Astrocyte (in vitro differentiated cells and primary cell): ENCODE results near the gene FRYL. TPM values are rescaled to one million over a fixed set of nuclear protein-coding genes. Genes with fewer than 3 reads are reported as not detected.
"Not testable (repeated sequence)": the region's sequence is repeated elsewhere in the genome, so short reads cannot be mapped to it uniquely, and the experiment has no call there.

Experiments used
- DNase-seq: peaks from one replicate; pipeline ENCODE4 v3.0.0-alpha.2; 2010; ENCODE audit warnings: low read depth
- FAIRE-seq: peaks from 2 replicates; lab custom pipeline; 2011; peaks lifted over from hg19 to GRCh38; lab: Jason Lieb, UNC
- H2AFZ ChIP-seq: 2 replicates; pipeline ENCODE4 v1.6.0; 2012; ENCODE audit warnings: low read depth, low read length, inconsistent platforms
- H3K27ac ChIP-seq: 2 replicates; pipeline ENCODE4 v1.5.1; 2011; ENCODE audit warnings: low read depth, low read length, inconsistent platforms
- H3K27me3 ChIP-seq: 2 replicates; pipeline ENCODE4 v1.6.0; 2011; ENCODE audit warnings: low read length, inconsistent platforms; ENCODE audit not compliant: insufficient read depth
- H3K36me3 ChIP-seq: 2 replicates; pipeline ENCODE4 v1.5.1; 2011; ENCODE audit warnings: low read length, inconsistent platforms; ENCODE audit not compliant: insufficient read depth
- H3K4me1 ChIP-seq: 2 replicates; pipeline ENCODE4 v1.5.1; 2011; ENCODE audit warnings: low read length, inconsistent platforms; ENCODE audit not compliant: insufficient read depth
- H3K4me2 ChIP-seq: 2 replicates; pipeline ENCODE4 v1.6.0; 2012; ENCODE audit warnings: low read length, inconsistent platforms
- H3K4me3 ChIP-seq: 2 replicates; pipeline ENCODE4 v1.5.1; 2011; ENCODE audit warnings: low read depth, mild to moderate bottlenecking, low read length, inconsistent platforms; ENCODE audit not compliant: insufficient read depth
- H3K79me2 ChIP-seq: 2 replicates; pipeline ENCODE4 v1.6.0; 2012; ENCODE audit warnings: mild to moderate bottlenecking, low read length, inconsistent platforms; ENCODE audit not compliant: insufficient read depth
- H3K9ac ChIP-seq: 2 replicates; pipeline ENCODE4 v1.6.0; 2012; ENCODE audit warnings: mild to moderate bottlenecking, low read length, inconsistent platforms
- H3K9me3 ChIP-seq: 2 replicates; pipeline ENCODE4 v1.5.1; 2012; ENCODE audit warnings: low read depth, mild to moderate bottlenecking, low read length, inconsistent platforms; ENCODE audit not compliant: insufficient read depth
- H4K20me1 ChIP-seq: 2 replicates; pipeline ENCODE4 v1.6.0; 2012; ENCODE audit warnings: low read length, inconsistent platforms; ENCODE audit not compliant: insufficient read depth
- H3K27ac Mint-ChIP-seq: one replicate; pipeline ENCODE4 v1.8.0; 2021; ENCODE audit warnings: mild to moderate bottlenecking, mixed read lengths; ENCODE audit not compliant: unreplicated experiment
- H3K27me3 Mint-ChIP-seq: one replicate; pipeline ENCODE4 v1.8.0; 2021; ENCODE audit warnings: low read depth, mixed read lengths; ENCODE audit not compliant: unreplicated experiment
- H3K36me3 Mint-ChIP-seq: one replicate; pipeline ENCODE4 v1.8.0; 2021; ENCODE audit warnings: low read depth, mixed read lengths; ENCODE audit not compliant: unreplicated experiment
- H3K4me1 Mint-ChIP-seq: one replicate; pipeline ENCODE4 v1.8.0; 2021; ENCODE audit warnings: low read depth, mixed read lengths; ENCODE audit not compliant: unreplicated experiment
- H3K4me3 Mint-ChIP-seq: one replicate; pipeline ENCODE4 v1.8.0; 2021; ENCODE audit warnings: mild to moderate bottlenecking, moderate library complexity, mixed read lengths; ENCODE audit not compliant: unreplicated experiment
- H3K9me3 Mint-ChIP-seq: one replicate; pipeline ENCODE4 v1.8.0; 2021; ENCODE audit warnings: mild to moderate bottlenecking, mixed read lengths; ENCODE audit not compliant: unreplicated experiment
- EZH2 ChIP-seq: IDR thresholded peaks from 2 replicates; pipeline ENCODE4 v1.6.1; 2012; ENCODE audit warnings: mild to moderate bottlenecking, low read length, inconsistent platforms; ENCODE audit not compliant: insufficient read depth
- total RNA-seq: library from RNA; stranded (reverse); gene quantifications from 2 replicates; pipeline ENCODE4 v1.2.1, GENCODE V29; 2021
- TF ChIP-seq, protein P1 (sequence below): IDR thresholded peaks from 2 replicates; pipeline ENCODE4 v1.5.1; 2011; ENCODE audit warnings: low read depth, mild to moderate bottlenecking, inconsistent platforms, low read length, moderate library complexity; ENCODE audit not compliant: insufficient read depth

FRYL gene
- total RNA-seq, 1 donor from 2014 or later = 70.0 TPM

DNA sequence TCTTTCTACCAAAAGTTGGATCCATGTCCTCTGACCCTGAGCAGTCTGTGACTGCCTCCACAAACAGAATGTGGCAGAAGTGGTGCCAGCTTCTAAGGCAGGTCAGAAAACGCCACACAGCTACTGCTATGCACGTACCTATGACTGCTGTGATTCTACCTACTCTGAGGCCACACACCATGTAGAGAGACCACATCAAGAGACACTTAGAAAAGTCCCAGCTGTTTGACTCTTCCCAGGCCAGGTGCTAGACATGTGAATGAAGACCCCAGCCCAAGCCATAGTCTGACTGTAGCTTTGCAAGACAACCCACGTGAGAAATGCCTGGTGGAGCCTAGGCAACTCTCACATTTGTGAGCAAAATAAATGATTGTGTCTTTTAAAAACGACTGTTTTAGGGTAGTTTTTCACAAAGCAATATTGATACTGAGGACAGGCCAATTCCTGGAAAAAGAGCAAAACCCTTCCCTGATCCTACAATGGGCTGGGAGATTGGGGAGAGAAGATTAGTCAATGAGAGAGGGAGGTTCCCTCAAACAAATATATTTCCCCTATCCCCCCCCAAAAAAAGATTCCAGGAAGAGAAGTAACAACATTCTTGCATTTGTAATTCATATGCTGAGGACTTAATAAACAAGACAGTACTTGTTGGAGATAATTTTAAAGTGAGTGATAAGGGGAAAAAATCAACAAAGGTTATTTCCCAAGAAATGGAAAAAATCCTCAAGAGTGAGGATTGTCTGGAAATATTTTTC lies 33.3 kb downstream of the FRYL start:
- no peak overlapping the region for H3K27ac ChIP-seq
- H3K9ac ChIP-seq = no peak overlapping the region
- no peak overlapping the region for H3K4me3 ChIP-seq
- H3K4me1 ChIP-seq = no peaks in the 10 kb centered on the region
- H3K4me2 ChIP-seq = no peak overlapping the region
- H3K36me3 Mint-ChIP-seq = peaks cover 1% of the 10 kb centered on the region
- peaks cover 61% of the 10 kb centered on the region for H4K20me1 ChIP-seq
- peaks cover 3% of the 10 kb centered on the region for H3K9me3 Mint-ChIP-seq
- H3K27ac Mint-ChIP-seq = no peak overlapping the region
- H3K9me3 ChIP-seq = no peaks in the 10 kb centered on the region
- no peak overlapping the region for H3K4me3 Mint-ChIP-seq
- no peaks in the 10 kb centered on the region for H3K36me3 ChIP-seq
- H3K79me2 ChIP-seq = peaks cover 93% of the 10 kb centered on the region
- no peak overlapping the region for H2AFZ ChIP-seq
- FAIRE-seq (peak; percentile 23), DNase-seq (no peak)
- H3K27me3 ChIP-seq = no peaks in the 10 kb centered on the region
- no peaks in the 10 kb centered on the region for H3K27me3 Mint-ChIP-seq
- TF ChIP-seq, protein P1, sequence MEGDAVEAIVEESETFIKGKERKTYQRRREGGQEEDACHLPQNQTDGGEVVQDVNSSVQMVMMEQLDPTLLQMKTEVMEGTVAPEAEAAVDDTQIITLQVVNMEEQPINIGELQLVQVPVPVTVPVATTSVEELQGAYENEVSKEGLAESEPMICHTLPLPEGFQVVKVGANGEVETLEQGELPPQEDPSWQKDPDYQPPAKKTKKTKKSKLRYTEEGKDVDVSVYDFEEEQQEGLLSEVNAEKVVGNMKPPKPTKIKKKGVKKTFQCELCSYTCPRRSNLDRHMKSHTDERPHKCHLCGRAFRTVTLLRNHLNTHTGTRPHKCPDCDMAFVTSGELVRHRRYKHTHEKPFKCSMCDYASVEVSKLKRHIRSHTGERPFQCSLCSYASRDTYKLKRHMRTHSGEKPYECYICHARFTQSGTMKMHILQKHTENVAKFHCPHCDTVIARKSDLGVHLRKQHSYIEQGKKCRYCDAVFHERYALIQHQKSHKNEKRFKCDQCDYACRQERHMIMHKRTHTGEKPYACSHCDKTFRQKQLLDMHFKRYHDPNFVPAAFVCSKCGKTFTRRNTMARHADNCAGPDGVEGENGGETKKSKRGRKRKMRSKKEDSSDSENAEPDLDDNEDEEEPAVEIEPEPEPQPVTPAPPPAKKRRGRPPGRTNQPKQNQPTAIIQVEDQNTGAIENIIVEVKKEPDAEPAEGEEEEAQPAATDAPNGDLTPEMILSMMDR = no peak
- TF ChIP-seq EZH2 = no peak
- H3K4me1 Mint-ChIP-seq = peaks cover 18% of the 10 kb centered on the region

DNA sequence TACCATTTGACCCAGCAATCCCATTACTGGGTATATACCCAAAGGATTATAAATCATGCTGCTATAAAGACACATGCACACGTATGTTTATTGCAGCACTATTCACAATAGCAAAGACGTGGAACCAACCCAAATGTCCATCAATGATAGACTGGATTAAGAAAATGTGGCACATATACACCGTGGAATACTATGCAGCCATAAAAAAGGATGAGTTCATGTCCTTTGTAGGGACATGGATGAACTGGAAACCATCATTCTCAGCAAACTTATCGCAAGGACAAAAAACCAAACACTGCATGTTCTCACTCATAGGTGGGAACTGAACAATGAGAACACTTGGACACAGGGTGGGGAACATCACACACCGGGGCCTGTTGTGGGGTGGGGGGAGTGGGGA lies 34.9 kb downstream of the FRYL start:
- H2AFZ ChIP-seq, H3K27me3 Mint-ChIP-seq, H3K27me3 ChIP-seq, FAIRE-seq, H3K4me3 Mint-ChIP-seq, H3K9me3 ChIP-seq, H3K9me3 Mint-ChIP-seq, H3K4me2 ChIP-seq, H3K27ac Mint-ChIP-seq, H3K27ac ChIP-seq, H3K36me3 Mint-ChIP-seq, DNase-seq, H3K4me3 ChIP-seq, H3K36me3 ChIP-seq, H3K4me1 ChIP-seq, H3K9ac ChIP-seq: not testable (repeated sequence)
- Histone ChIP-seq H3K79me2 (peaks cover 91% of the 10 kb centered on the region), H4K20me1 (peaks cover 70% of the 10 kb centered on the region)
- H3K4me1 Mint-ChIP-seq = peaks cover 25% of the 10 kb centered on the region

GRCh38 chr4:48742412-48742811 lies 37.7 kb downstream of the FRYL start:
- Mint-ChIP-seq H3K9me3 (no peaks in the 10 kb centered on the region), H3K27ac (peak overlapping the region; percentile 34), H3K36me3 (peaks cover 1% of the 10 kb centered on the region), H3K4me1 (peaks cover 13% of the 10 kb centered on the region), H3K27me3 (no peaks in the 10 kb centered on the region), H3K4me3 (no peak overlapping the region)
- no peaks in the 10 kb centered on the region for H3K36me3 ChIP-seq
- no peak overlapping the region for H3K4me2 ChIP-seq
- H4K20me1 ChIP-seq = peaks cover 74% of the 10 kb centered on the region
- no peaks in the 10 kb centered on the region for H3K4me1 ChIP-seq
- peaks cover 92% of the 10 kb centered on the region for H3K79me2 ChIP-seq
- H3K9me3 ChIP-seq = no peaks in the 10 kb centered on the region
- DNase-seq (peak; percentile 22), FAIRE-seq (no peak)
- H2AFZ ChIP-seq = no peak overlapping the region
- H3K4me3 ChIP-seq = no peak overlapping the region
- TF ChIP-seq, protein P1 = no peak
- TF ChIP-seq EZH2 = no peak
- no peak overlapping the region for H3K27ac ChIP-seq
- H3K27me3 ChIP-seq = no peaks in the 10 kb centered on the region
- H3K9ac ChIP-seq = no peak overlapping the region
